GM23338 (cell line): ENCODE results near the gene CEP57.

Source experiments
- EZH2 ChIP-seq: fragments of 200-600 bp; sonication (generic); IDR thresholded peaks from one replicate; pipeline ENCODE4 v1.8.0; 2017; ENCODE audit warnings: antibody characterized with exemption, mild to moderate bottlenecking, low read depth; ENCODE audit not compliant: unreplicated experiment
- EZH2phosphoT487 ChIP-seq: fragments of 200-600 bp; sonication (generic); IDR thresholded peaks from one replicate; pipeline ENCODE4 v1.8.1; 2018; ENCODE audit warnings: antibody characterized with exemption; ENCODE audit not compliant: unreplicated experiment
- JUNB ChIP-seq: IDR thresholded peaks from one replicate; pipeline ENCODE4 v1.6.1; 2016; ENCODE audit warnings: antibody characterized with exemption; ENCODE audit not compliant: unreplicated experiment
- POLR2AphosphoS5 ChIP-seq: IDR thresholded peaks from 2 replicates; pipeline ENCODE4 v1.6.1; 2016; ENCODE audit warnings: antibody characterized with exemption, low read depth
- STAT1 ChIP-seq: IDR thresholded peaks from one replicate; pipeline ENCODE4 v1.6.1; 2016; ENCODE audit warnings: antibody characterized with exemption; ENCODE audit not compliant: unreplicated experiment
- ZNF114 ChIP-seq: fragments of 250-450 bp; sonication (Bioruptor Pico); IDR thresholded peaks from 2 replicates; pipeline ENCODE4 v1.5.0; 2020; ENCODE audit warnings: mild to moderate bottlenecking, moderate library complexity
- ZNF331 ChIP-seq: fragments of 250-450 bp; sonication (Bioruptor Pico); IDR thresholded peaks from 2 replicates; pipeline ENCODE4 v1.5.0; 2020; ENCODE audit warnings: low read depth, mild to moderate bottlenecking, moderate library complexity
- TF ChIP-seq, protein P1 (sequence below), 2 experiments: fragments of 200-600 bp in 1 of 2; sonication (generic) in 1 of 2; conservative IDR thresholded peaks; 2 replicates each; pipeline versions ENCODE4 v1.5.1 to v1.6.1; 2016 to 2017; ENCODE audit warnings: antibody characterized with exemption in 2 of 2, low read depth in 2 of 2, mild to moderate bottlenecking in 2 of 2, moderate library complexity in 1 of 2
- TF ChIP-seq, protein P2 (sequence below): IDR thresholded peaks from one replicate; pipeline ENCODE4 v1.6.1; 2018; ENCODE audit warnings: antibody characterized with exemption; ENCODE audit not compliant: unreplicated experiment
- TF ChIP-seq, protein P3 (sequence below): fragments of 250-450 bp; sonication (Bioruptor Pico); IDR thresholded peaks from 2 replicates; pipeline ENCODE4 v1.5.0; 2020; ENCODE audit warnings: mild to moderate bottlenecking, moderate library complexity
- TF ChIP-seq, protein P4 (sequence below): IDR thresholded peaks from 2 replicates; pipeline ENCODE4 v1.6.1; 2016; ENCODE audit warnings: antibody characterized with exemption

DNA sequence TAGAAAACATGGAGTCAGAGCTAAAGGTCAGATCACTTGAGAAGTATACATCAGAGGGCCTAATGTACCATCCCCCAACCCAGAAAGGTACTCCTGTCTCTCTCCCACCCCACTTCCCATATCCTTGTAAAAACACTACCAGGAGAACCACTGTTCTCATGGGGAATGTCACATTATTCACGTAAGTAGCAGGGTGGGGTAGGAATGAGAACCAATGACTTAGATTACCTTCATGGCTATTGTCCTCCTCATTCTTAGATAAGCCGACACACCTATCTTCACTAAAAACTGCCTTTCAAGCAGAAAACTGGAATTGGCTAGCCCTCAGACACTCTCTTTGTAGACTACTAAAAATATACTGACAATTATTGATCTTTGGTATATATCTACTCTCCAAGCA is 63.6 kb downstream of the CEP57 start:
- TF ChIP-seq, protein P1, sequence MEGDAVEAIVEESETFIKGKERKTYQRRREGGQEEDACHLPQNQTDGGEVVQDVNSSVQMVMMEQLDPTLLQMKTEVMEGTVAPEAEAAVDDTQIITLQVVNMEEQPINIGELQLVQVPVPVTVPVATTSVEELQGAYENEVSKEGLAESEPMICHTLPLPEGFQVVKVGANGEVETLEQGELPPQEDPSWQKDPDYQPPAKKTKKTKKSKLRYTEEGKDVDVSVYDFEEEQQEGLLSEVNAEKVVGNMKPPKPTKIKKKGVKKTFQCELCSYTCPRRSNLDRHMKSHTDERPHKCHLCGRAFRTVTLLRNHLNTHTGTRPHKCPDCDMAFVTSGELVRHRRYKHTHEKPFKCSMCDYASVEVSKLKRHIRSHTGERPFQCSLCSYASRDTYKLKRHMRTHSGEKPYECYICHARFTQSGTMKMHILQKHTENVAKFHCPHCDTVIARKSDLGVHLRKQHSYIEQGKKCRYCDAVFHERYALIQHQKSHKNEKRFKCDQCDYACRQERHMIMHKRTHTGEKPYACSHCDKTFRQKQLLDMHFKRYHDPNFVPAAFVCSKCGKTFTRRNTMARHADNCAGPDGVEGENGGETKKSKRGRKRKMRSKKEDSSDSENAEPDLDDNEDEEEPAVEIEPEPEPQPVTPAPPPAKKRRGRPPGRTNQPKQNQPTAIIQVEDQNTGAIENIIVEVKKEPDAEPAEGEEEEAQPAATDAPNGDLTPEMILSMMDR (conservative IDR thresholded peaks at IDR 0.05; ENCODE audit: low read depth in 2 of 2): no peak
- TF ChIP-seq EZH2phosphoT487 (no peak), EZH2 (no peak), ZNF331 (CRISPR knock-in tag) (no peak), POLR2AphosphoS5 (no peak), STAT1 (no peak), ZNF114 (CRISPR knock-in tag) (no peak), JUNB (no peak)
- TF ChIP-seq, protein P2, sequence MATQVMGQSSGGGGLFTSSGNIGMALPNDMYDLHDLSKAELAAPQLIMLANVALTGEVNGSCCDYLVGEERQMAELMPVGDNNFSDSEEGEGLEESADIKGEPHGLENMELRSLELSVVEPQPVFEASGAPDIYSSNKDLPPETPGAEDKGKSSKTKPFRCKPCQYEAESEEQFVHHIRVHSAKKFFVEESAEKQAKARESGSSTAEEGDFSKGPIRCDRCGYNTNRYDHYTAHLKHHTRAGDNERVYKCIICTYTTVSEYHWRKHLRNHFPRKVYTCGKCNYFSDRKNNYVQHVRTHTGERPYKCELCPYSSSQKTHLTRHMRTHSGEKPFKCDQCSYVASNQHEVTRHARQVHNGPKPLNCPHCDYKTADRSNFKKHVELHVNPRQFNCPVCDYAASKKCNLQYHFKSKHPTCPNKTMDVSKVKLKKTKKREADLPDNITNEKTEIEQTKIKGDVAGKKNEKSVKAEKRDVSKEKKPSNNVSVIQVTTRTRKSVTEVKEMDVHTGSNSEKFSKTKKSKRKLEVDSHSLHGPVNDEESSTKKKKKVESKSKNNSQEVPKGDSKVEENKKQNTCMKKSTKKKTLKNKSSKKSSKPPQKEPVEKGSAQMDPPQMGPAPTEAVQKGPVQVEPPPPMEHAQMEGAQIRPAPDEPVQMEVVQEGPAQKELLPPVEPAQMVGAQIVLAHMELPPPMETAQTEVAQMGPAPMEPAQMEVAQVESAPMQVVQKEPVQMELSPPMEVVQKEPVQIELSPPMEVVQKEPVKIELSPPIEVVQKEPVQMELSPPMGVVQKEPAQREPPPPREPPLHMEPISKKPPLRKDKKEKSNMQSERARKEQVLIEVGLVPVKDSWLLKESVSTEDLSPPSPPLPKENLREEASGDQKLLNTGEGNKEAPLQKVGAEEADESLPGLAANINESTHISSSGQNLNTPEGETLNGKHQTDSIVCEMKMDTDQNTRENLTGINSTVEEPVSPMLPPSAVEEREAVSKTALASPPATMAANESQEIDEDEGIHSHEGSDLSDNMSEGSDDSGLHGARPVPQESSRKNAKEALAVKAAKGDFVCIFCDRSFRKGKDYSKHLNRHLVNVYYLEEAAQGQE: no peak
- TF ChIP-seq, protein P3, sequence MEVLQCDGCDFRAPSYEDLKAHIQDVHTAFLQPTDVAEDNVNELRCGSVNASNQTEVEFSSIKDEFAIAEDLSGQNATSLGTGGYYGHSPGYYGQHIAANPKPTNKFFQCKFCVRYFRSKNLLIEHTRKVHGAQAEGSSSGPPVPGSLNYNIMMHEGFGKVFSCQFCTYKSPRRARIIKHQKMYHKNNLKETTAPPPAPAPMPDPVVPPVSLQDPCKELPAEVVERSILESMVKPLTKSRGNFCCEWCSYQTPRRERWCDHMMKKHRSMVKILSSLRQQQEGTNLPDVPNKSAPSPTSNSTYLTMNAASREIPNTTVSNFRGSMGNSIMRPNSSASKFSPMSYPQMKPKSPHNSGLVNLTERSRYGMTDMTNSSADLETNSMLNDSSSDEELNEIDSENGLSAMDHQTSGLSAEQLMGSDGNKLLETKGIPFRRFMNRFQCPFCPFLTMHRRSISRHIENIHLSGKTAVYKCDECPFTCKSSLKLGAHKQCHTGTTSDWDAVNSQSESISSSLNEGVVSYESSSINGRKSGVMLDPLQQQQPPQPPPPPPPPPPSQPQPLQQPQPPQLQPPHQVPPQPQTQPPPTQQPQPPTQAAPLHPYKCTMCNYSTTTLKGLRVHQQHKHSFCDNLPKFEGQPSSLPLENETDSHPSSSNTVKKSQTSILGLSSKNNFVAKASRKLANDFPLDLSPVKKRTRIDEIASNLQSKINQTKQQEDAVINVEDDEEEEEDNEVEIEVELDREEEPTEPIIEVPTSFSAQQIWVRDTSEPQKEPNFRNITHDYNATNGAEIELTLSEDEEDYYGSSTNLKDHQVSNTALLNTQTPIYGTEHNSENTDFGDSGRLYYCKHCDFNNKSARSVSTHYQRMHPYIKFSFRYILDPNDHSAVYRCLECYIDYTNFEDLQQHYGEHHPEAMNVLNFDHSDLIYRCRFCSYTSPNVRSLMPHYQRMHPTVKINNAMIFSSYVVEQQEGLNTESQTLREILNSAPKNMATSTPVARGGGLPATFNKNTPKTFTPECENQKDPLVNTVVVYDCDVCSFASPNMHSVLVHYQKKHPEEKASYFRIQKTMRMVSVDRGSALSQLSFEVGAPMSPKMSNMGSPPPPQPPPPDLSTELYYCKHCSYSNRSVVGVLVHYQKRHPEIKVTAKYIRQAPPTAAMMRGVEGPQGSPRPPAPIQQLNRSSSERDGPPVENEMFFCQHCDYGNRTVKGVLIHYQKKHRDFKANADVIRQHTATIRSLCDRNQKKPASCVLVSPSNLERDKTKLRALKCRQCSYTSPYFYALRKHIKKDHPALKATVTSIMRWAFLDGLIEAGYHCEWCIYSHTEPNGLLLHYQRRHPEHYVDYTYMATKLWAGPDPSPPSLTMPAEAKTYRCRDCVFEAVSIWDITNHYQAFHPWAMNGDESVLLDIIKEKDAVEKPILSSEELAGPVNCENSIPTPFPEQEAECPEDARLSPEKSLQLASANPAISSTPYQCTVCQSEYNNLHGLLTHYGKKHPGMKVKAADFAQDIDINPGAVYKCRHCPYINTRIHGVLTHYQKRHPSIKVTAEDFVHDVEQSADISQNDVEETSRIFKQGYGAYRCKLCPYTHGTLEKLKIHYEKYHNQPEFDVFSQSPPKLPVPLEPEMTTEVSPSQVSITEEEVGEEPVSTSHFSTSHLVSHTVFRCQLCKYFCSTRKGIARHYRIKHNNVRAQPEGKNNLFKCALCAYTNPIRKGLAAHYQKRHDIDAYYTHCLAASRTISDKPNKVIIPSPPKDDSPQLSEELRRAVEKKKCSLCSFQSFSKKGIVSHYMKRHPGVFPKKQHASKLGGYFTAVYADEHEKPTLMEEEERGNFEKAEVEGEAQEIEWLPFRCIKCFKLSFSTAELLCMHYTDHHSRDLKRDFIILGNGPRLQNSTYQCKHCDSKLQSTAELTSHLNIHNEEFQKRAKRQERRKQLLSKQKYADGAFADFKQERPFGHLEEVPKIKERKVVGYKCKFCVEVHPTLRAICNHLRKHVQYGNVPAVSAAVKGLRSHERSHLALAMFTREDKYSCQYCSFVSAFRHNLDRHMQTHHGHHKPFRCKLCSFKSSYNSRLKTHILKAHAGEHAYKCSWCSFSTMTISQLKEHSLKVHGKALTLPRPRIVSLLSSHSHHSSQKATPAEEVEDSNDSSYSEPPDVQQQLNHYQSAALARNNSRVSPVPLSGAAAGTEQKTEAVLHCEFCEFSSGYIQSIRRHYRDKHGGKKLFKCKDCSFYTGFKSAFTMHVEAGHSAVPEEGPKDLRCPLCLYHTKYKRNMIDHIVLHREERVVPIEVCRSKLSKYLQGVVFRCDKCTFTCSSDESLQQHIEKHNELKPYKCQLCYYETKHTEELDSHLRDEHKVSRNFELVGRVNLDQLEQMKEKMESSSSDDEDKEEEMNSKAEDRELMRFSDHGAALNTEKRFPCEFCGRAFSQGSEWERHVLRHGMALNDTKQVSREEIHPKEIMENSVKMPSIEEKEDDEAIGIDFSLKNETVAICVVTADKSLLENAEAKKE (CRISPR knock-in tag): no peak
- TF ChIP-seq, protein P4, sequence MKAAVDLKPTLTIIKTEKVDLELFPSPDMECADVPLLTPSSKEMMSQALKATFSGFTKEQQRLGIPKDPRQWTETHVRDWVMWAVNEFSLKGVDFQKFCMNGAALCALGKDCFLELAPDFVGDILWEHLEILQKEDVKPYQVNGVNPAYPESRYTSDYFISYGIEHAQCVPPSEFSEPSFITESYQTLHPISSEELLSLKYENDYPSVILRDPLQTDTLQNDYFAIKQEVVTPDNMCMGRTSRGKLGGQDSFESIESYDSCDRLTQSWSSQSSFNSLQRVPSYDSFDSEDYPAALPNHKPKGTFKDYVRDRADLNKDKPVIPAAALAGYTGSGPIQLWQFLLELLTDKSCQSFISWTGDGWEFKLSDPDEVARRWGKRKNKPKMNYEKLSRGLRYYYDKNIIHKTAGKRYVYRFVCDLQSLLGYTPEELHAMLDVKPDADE: no peak
